ENCODE results near the gene CMC1. TPM values are rescaled to one million over a fixed set of nuclear protein-coding genes. Genes with fewer than 3 reads are reported as not detected.

CMC1 gene
- total and polyA plus RNA-seq, 2 experiments from 2014 or later, result 0.97 to 70.2 TPM

- no peak for DNase-seq
- 94 to 96% methylated on average over 3 of the region's 3 CpGs for WGBS, 2 experiments (ENCODE audit: low coverage in 1 of 2, low lambda C conversion rate in 2 of 2, missing lambda C conversion rate in 2 of 2)
- Histone ChIP-seq H2AFZ (no peak overlapping the region), H3K9me3 (ENCODE audit: low read depth) (no peaks in the 10 kb centered on the region), H3K9ac (no peak overlapping the region), H3K27me3 (replicated peaks; ENCODE audit: insufficient read depth) (no peaks in the 10 kb centered on the region), H3F3A (ENCODE audit: insufficient read depth) (no peaks in the 10 kb centered on the region), H3K36me3 (ENCODE audit: low read depth) (no peaks in the 10 kb centered on the region), H3K27ac (no peak overlapping the region), H3K4me1 (ENCODE audit: insufficient read depth) (no peaks in the 10 kb centered on the region), H3K4me3 (no peak overlapping the region), H3K9me2 (ENCODE audit: insufficient read depth) (no peaks in the 10 kb centered on the region), H4K20me1 (ENCODE audit: insufficient read depth) (no peaks in the 10 kb centered on the region), H3K79me2 (ENCODE audit: insufficient read depth) (no peaks in the 10 kb centered on the region), H3K4me2 (ENCODE audit: unreplicated experiment) (no peak overlapping the region)
- in situ Hi-C loops (cut with MboI), result loop anchor here (25.0 kb wide), 1 partner anchor 996 kb away; no protein-coding TSS in a partner anchor
- TF ChIP-seq EZH2 (IDR thresholded peaks at IDR 0.05; ENCODE audit: insufficient read depth, poor library complexity, severe bottlenecking) (no peak), EZH2phosphoT487 (IDR thresholded peaks at IDR 0.05; ENCODE audit: insufficient read depth, low read depth) (no peak)
Observed at GRCh38 chr3:28308196-28308595, 66.8 kb downstream of the CMC1 start.

GRCh38 chr3:28315711-28316110 lies 74.3 kb downstream of the CMC1 start:
- Histone ChIP-seq H3K4me3 (no peak overlapping the region), H4K20me1 (ENCODE audit: insufficient read depth) (no peaks in the 10 kb centered on the region), H3K27ac (no peak overlapping the region), H3K9me2 (ENCODE audit: insufficient read depth) (no peaks in the 10 kb centered on the region), H2AFZ (no peak overlapping the region), H3K9me3 (ENCODE audit: low read depth) (no peaks in the 10 kb centered on the region), H3K4me2 (ENCODE audit: unreplicated experiment) (no peak overlapping the region), H3K79me2 (ENCODE audit: insufficient read depth) (no peaks in the 10 kb centered on the region), H3K27me3 (replicated peaks; ENCODE audit: insufficient read depth) (no peaks in the 10 kb centered on the region), H3K9ac (no peak overlapping the region), H3K36me3 (ENCODE audit: low read depth) (peaks cover 4% of the 10 kb centered on the region; the same call in 1 of the 2 replicates), H3K4me1 (ENCODE audit: insufficient read depth) (no peaks in the 10 kb centered on the region), H3F3A (ENCODE audit: insufficient read depth) (no peaks in the 10 kb centered on the region)
- in situ Hi-C loops (cut with MboI), result loop anchor here (25.0 kb wide), 1 partner anchor 1003 kb away; no protein-coding TSS in a partner anchor
- DNase-seq, result no peak
- 90 to 100% methylated on average over 1 of the region's 1 CpG for WGBS, 2 experiments (ENCODE audit: low coverage in 1 of 2, low lambda C conversion rate in 2 of 2, missing lambda C conversion rate in 2 of 2)
- TF ChIP-seq EZH2 (IDR thresholded peaks at IDR 0.05; ENCODE audit: insufficient read depth, poor library complexity, severe bottlenecking), result no peak
- TF ChIP-seq EZH2phosphoT487 (IDR thresholded peaks at IDR 0.05; ENCODE audit: insufficient read depth, low read depth), result no peak

- no peak for DNase-seq
- no peak overlapping the region for H3K4me2 ChIP-seq (ENCODE audit: unreplicated experiment)
- WGBS, 2 experiments (ENCODE audit: low coverage in 1 of 2, low lambda C conversion rate in 2 of 2, missing lambda C conversion rate in 2 of 2), result 93 to 99% methylated on average over 2 of the region's 2 CpGs
- H4K20me1 ChIP-seq (ENCODE audit: insufficient read depth), result no peaks in the 10 kb centered on the region
- peaks cover 4% of the 10 kb centered on the region; the same call in 1 of the 2 replicates for H3K36me3 ChIP-seq (ENCODE audit: low read depth)
- H3K79me2 ChIP-seq (ENCODE audit: insufficient read depth), result no peaks in the 10 kb centered on the region
- H3K9me3 ChIP-seq (ENCODE audit: low read depth), result no peaks in the 10 kb centered on the region
- H3K4me3 ChIP-seq, result no peak overlapping the region
- H2AFZ ChIP-seq, result no peak overlapping the region
- no peaks in the 10 kb centered on the region for H3K9me2 ChIP-seq (ENCODE audit: insufficient read depth)
- no peaks in the 10 kb centered on the region for H3F3A ChIP-seq (ENCODE audit: insufficient read depth)
- H3K27me3 ChIP-seq (replicated peaks; ENCODE audit: insufficient read depth), result no peaks in the 10 kb centered on the region
- in situ Hi-C loops (cut with MboI), result loop anchor here (25.0 kb wide), 1 partner anchor 1004 kb away; no protein-coding TSS in a partner anchor
- no peak for TF ChIP-seq EZH2phosphoT487 (IDR thresholded peaks at IDR 0.05; ENCODE audit: insufficient read depth, low read depth)
- TF ChIP-seq EZH2 (IDR thresholded peaks at IDR 0.05; ENCODE audit: insufficient read depth, poor library complexity, severe bottlenecking), result no peak
- no peak overlapping the region for H3K9ac ChIP-seq
- H3K4me1 ChIP-seq (ENCODE audit: insufficient read depth), result no peaks in the 10 kb centered on the region
- H3K27ac ChIP-seq, result no peak overlapping the region
Observed at GRCh38 chr3:28316226-28316625, 74.8 kb downstream of the CMC1 start.

GRCh38 chr3:28317438-28318022 lies 76.1 kb downstream of the CMC1 start:
- no peaks in the 10 kb centered on the region for H3K9me3 ChIP-seq (ENCODE audit: low read depth)
- H3K27me3 ChIP-seq (replicated peaks; ENCODE audit: insufficient read depth), result no peaks in the 10 kb centered on the region
- peak; percentile 70 for DNase-seq
- peaks cover 6% of the 10 kb centered on the region for H3K4me1 ChIP-seq (ENCODE audit: insufficient read depth)
- in situ Hi-C loops (cut with MboI), result loop anchor here (25.0 kb wide), 1 partner anchor 1005 kb away; no protein-coding TSS in a partner anchor
- 4 to 12% methylated on average over 2 of the region's 2 CpGs for WGBS, 2 experiments (ENCODE audit: low coverage in 1 of 2, low lambda C conversion rate in 2 of 2, missing lambda C conversion rate in 2 of 2)
- peaks cover 6% of the 10 kb centered on the region; the same call in 1 of the 2 replicates for H3F3A ChIP-seq (ENCODE audit: insufficient read depth)
- TF ChIP-seq EZH2phosphoT487 (IDR thresholded peaks at IDR 0.05; ENCODE audit: insufficient read depth, low read depth) (no peak), EZH2 (IDR thresholded peaks at IDR 0.05; ENCODE audit: insufficient read depth, poor library complexity, severe bottlenecking) (no peak)
- no peaks in the 10 kb centered on the region for H4K20me1 ChIP-seq (ENCODE audit: insufficient read depth)
- H3K9me2 ChIP-seq (ENCODE audit: insufficient read depth), result no peaks in the 10 kb centered on the region
- H3K36me3 ChIP-seq (ENCODE audit: low read depth), result peaks cover 4% of the 10 kb centered on the region; the same call in 1 of the 2 replicates
- H3K27ac ChIP-seq, result no peak overlapping the region
- no peak overlapping the region for H3K4me3 ChIP-seq
- no peaks in the 10 kb centered on the region for H3K79me2 ChIP-seq (ENCODE audit: insufficient read depth)
- H3K9ac ChIP-seq, result no peak overlapping the region
- H2AFZ ChIP-seq, result no peak overlapping the region
- no peak overlapping the region for H3K4me2 ChIP-seq (ENCODE audit: unreplicated experiment)
